Femur (tissue), 1 donor: ENCODE results near the gene VPS13C.

Experiments used
- DNase-seq: peaks from one replicate; pipeline ENCODE4 v3.0.0-alpha.2; 2017

VPS13C gene

DNA sequence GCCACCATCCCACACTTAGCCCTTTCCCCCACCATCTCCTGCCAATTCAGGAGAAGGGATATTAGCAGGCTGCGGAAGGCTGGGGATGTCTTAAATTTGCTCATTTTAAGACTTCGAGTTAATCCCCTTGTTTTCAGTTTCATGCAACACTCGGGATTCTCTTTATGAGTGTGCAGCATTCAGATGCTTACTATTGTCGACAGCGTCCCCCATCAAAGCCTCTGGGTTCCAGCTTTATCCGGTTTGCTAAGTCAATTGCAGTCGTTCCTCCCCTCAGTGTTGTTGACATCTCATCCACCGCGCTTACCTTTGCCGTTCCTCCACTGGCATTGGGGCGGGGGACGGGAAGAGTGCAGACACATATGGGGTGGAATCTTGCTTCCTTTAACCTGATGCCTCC is 220.2 kb downstream of the VPS13C start:
- DNase-seq = no peak

- no peak for DNase-seq
Measured at GRCh38 chr15:61839546-61839945, 220.7 kb downstream of the VPS13C start.

DNA sequence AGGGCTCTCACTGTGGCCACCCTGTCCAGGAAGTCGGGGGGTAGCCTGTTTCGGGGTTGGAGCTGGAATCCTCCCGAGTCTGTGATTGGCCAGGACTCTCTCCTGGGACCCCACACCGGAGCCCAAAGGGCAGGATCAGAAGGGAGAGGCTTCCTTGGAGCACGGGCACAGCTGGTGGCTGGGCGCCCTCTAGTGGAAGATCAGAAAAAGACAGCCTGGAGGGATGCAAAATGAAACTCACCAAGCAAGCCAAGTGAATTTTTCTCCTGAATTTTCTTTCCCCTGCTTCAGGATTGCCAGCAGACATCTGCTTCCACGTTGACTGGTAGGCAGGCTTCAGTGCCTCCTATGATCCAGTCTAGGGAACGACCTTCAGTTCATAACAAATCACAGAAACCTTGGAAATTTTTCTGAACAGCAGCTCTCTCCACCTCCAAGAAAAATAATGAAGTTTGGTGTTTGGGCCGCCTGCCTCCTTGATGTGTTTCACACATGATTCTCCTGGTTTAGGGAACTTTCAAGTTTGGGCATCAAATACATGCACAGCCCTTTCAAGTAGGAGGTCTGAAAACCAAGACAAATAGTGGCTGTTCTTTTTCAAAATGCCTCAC is 224.6 kb downstream of the VPS13C start:
- peak; percentile 83 for DNase-seq

DNA sequence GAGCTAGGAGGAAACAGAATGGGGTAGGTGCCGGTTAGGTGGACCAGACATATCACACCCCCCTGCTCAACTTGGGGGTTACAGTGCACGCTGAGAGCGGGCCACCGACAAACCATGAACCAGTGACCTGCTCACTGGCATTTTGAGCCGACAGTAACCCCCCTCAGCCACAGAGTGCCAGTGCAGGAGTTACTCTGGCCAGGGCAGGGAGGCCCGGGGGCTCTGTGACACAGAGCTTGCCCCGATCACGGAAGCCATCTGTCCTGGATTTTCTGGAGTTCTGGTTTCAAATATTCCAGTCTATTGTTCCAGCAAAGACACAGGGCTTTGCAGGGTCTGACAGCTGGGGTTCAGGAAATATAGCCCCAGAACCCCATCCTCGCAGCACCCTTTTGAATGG is 225.2 kb downstream of the VPS13C start:
- no peak for DNase-seq

GRCh38 chr15:61834076-61834697 is 226.1 kb downstream of the VPS13C start:
- peak; percentile 88 for DNase-seq

DNA sequence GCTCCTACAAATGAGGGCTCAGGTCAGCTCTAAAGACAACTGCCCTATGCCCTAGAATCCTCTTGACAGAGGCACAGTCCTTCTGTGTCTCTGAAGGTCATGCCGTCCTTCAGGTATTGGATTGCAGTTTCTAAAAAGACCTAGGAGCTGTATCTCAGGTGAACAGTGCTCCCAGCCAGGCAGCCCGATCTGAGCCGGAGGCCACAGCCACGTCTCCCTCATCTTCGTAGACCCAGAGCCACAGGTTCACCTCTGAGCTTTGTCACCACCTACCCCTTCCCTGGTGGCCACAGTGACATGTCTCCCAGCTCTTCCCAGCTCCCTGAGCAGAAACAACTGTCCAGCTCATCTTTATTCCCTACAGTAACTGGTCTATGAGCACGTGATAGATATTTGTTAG is 228.0 kb downstream of the VPS13C start:
- DNase-seq = no peak

DNA sequence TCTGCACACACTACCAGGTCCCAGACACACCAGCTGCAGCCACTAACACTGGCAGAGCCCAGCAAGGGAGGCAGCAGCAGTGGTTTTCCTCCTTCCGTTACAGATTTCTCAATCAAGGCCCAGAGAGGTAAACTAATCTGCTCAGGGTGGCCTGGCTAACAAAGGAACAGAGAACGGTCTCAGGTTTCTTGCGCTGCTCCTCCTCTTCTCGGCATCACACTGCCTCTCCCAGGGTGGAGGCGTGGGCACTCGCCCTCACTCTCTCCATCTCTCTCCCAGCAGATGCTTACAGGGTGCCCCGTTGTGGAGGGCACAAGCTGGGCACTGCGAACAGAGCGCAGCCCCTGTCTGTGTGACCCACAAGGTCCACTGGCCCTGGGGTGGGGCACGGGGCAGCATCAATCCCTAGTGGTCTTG is 228.7 kb downstream of the VPS13C start:
- DNase-seq = no peak

DNA sequence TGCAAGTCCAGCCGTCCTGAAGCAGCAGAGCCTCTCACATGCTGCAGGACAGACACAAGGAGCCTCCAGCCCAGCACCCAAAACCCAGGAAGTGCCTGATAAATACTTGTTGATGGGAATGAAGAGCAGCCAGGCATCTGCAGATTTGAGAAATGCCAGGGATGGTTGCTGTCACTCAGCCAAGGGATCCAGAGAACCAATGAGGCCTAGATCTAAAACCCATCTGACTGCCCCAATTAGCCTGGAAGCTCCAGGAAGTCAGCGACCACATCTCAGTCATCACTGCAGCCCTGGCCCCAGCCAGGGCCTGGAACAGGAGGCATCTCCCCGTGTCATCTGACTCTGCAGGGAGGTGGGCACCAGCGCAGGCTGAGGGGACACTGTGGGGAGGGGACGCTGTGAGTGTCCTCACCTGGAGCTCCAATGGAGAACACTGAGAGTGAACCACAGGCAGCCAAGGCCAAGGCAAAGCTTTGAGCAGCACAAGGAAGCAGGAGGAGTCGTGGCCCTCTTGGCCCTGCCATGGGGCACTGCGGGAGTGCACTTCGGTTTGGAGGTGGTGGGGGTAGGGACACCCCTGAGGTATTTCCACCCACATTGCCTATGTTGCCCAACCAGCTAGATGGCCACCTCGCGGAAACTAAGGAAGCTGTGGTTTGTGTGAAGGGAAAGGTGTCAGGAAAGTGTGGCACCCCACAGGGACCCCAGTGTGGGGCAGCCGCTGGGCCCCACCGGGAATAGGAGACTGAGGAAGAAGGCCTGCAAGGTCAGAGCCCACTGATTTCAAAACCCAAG is 229.5 kb downstream of the VPS13C start:
- DNase-seq = no peak

DNA sequence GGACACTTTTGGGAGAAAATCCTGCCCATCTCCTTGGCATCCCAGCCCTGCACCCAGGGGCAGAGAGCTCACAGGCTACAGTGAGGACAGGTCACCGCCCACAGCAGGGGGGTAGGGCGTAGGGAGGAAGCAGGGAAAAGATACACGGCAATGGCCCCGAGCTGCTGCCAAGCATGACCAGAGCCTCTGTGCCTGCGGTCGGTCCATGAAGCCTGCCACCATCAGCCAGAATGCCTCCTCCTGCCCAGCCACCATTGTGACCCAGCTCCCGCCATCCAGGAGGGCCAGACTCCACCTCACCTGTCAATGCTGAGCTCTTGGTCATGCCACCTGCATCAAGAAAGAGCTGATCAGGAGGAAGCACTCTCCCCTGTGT is 230.7 kb downstream of the VPS13C start:
- DNase-seq = no peak

GRCh38 chr15:61828860-61829513 is 231.3 kb downstream of the VPS13C start:
- no peak for DNase-seq

GRCh38 chr15:61828008-61828407 is 232.2 kb downstream of the VPS13C start:
- DNase-seq = no peak

- DNase-seq = no peak
Measured at GRCh38 chr15:61827131-61827530, 233.1 kb downstream of the VPS13C start.

DNA sequence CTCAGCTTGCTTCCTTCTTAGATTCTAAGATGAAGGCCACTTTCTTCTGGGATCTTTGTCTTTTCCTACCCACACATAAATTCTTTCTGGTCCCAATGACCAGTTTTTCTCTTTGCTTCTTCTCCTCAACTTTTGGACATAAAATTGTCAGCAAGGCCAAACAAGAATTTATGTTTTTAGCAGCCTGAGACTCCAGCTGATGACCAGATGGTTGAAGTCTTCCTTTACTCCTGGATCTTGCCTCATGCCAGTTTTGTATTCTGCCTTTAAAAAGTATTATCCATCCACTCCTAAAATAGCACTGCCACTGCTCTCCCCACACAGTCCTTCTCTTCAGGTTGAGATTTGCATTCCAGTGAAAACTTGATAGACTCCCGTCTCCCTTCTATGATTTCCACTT is 236.0 kb downstream of the VPS13C start:
- DNase-seq = no peak

DNA sequence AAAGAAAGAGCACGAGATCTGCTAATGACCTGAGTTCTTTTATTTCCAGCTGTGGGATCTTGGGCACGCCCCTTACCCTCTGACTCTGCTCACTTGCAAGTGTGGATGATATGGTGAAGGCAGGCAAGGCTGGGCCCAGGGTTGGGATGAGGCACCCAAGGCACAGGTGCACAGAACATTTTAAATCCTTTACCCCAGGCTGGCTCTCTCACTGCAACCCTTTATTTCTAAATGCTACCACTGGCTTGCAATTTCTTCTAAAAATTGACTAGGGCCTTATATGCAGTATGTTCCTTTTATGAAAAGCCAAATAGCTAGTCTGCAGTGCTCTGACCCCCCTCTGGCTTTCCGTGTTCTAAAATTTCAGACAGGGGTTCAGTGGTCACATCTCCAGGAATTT is 237.7 kb downstream of the VPS13C start:
- no peak for DNase-seq

DNA sequence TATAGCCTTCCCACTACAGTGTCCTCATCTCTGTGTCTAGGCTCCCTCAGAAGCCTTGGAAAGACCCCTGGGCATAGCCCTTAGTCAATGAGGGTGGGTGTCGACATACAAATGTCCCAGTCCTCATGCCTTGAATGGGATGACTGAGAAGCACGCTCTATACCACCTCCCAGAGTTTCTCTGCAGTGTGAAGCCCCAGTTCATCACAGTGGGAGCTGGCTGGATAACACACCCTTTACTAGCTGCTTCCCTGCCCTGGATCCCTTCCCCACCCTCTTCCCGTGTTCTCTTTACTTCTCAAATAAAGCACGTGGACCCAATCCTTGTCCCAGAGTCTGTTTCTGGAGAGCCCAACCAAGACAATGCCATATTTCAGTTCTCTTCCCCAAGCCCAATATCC is 239.3 kb downstream of the VPS13C start:
- DNase-seq = no peak

- DNase-seq = no peak
Measured at GRCh38 chr15:61820212-61820611, 240.0 kb downstream of the VPS13C start.

DNA sequence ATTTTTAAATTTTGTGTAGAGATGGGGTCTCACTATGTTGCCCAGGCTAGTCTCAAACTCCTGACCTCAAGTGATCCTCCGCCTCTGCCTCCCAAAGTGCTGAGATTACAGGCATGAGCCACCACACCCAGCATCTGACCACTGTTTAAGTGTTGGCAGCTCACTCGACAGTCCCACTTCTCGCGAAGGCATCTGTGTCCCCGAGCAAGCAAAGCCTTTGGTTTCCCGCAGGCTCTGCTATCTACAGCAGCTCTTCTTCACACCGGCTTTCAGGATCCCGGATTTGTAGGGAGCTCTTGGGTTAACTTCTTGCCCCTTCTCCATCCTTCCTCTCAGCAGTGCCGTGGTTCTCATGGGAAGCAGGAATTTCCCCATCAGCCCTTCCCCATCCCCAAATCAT is 240.9 kb downstream of the VPS13C start:
- no peak for DNase-seq

DNA sequence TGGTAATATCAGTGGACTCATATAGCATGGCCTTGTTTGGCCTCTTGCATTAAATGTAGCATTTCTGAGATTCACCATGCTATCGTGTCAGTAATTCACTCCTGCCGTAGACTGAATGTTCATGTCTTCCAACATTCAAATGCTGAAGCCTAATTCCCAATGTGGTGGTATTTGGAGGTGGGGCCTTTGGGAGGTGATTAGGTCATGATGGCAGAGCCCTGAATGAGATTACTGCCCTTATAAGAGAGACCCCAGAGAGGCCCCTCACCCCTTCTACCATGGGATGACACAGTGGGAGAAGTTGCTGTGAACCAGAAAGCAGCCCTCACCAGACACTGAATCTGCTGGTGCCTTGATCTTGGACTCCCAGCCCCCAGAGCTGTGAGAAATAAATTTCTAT is 241.4 kb downstream of the VPS13C start:
- no peak for DNase-seq

GRCh38 chr15:61816856-61817255 is 243.4 kb downstream of the VPS13C start:
- no peak for DNase-seq

- DNase-seq = no peak
Measured at GRCh38 chr15:61815356-61816083, 244.7 kb downstream of the VPS13C start.

DNA sequence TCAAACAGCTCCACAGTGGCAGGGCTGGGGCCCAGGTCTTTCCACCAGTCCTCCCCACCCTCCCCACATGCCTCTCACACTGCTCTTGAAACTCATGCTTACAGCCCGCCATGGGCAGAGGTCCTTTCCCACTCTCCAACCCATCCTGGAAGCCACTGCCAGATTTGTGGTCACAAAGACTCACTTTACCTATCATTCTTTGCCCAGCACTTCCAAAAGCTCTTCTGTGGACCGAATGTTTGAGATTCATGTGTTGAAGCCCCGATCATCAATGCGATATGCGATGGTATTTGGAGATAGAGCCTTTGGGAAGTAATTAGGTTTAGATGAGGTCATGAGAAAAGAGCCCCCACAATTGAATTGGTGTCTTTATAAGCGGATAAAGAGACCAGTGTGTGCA is 247.8 kb downstream of the VPS13C start:
- DNase-seq = no peak

DNA sequence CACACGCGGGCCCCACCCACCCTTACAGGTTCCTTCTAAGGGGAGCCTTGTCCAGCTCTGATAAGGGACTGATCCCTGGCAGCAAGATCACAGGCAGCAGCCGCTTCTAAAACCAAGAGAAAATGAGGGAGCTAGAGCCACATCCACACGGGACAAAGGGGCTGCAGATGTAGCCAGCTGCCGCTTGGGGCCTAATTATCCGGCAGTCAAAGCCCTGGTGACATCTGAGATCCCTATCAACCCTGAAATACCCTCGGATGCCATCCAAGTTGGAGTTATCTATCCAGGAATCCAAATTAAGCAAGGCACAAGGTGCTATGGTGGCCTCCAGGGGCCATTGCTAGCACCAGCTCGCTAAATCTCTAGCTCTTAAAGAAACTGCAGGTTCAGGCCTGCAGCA is 248.3 kb downstream of the VPS13C start:
- no peak for DNase-seq

DNA sequence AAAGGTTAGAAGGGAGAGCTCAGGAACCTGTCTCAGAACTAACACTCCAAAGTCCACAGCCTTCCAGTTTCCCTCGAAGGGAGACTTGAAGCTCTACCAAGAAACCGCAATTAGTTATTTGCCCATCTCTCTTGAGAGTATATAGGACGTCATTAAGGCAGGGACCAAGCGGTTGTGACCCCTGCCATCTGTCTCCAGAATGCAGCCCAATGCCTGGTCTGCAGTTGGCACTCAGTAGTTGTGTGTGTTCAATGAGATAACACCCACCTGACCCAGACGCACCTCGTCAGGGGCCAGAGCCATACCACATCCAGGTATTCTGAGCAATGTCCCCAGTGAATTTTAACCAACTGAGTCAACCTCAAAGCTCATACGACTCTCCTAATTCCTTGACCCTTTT is 251.0 kb downstream of the VPS13C start:
- DNase-seq = no peak
